ENCODE results near the gene ABCC8. TPM values are rescaled to one million over a fixed set of nuclear protein-coding genes. Genes with fewer than 3 reads are reported as not detected.

Gene ABCC8
- total and polyA plus RNA-seq, 9 of the 15 experiments (the other 6 are each of a cell fraction or from before 2014, with no cell fraction given) = not detected

DNA sequence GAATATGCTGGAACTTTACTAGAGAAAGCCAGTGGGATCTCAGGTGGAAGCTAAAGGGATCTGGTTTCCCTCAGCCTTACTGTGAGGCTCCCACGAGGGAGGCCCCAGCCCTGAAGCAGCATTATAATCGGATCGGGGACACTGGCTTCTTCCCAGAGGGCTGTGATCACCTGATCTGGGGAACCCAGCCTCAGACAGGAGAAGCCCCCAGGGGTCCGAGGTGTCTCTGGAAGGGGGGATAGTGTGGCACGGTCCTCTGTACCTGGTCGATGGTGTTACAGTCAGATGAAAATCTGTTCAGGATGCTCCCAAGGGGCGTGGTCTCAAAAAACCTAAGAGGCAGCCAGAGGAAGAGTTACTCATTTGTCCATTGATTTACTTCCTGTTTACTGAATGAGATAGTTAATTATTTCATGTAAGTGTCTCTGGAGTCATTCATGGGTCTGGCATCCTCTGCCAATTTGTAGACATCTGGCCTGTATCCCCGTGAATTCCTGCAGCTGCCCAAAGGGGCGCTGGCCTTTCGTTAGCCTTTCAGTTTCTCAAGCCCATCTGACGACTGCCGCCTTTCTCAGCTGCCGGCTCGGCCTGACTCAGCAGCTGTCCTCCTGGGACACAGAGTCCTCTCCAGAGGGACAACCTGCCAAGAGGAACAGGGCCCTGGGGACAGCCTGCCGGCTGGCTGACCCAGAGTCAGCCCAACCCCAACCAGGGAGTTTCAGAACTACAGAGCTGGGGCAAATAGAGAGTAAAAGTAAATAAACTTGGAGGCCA, 71.2 kb downstream of the ABCC8 start:
- Histone ChIP-seq H3K9me1 (ENCODE audit: control insufficient read depth, insufficient read depth, low read length) (no peaks in the 10 kb centered on the region), H3K4me3 (no peak overlapping the region), H3K4me1 (replicated peaks in 1 of 2; ENCODE audit: control insufficient read depth in 2 of 2, insufficient read depth in 2 of 2, low read length in 2 of 2) (peaks cover 6 to 7% of the 10 kb centered on the region in 2 experiments; a peak in 2 of 5 replicates), H3K27me3 (ENCODE audit: control insufficient read depth in 2 of 2, insufficient read depth in 2 of 2, low read length in 2 of 2) (peaks cover 16 to 34% of the 10 kb centered on the region in 2 experiments; a peak in 3 of 5 replicates), H3K27ac (ENCODE audit: extremely low read depth, low read depth, low read length) (no peak overlapping the region), H3K36me3 (ENCODE audit: control insufficient read depth, insufficient read depth, low read length) (no peaks in the 10 kb centered on the region), H3K4me2 (ENCODE audit: insufficient read depth, low read length) (peak overlapping the region; percentile 40; the same call in 1 of the 2 replicates), H2AFZ (ENCODE audit: low read depth, low read length) (peak overlapping the region; percentile 54), H3K9ac (ENCODE audit: insufficient read depth in 1 of 2, low read depth in 2 of 2, low read length in 2 of 2) (peak overlapping the region in 1 of 2 experiments; percentile 73; a peak in 2 of 4 replicates), H4K20me1 (replicated peaks; ENCODE audit: control insufficient read depth, insufficient read depth, low read length) (0 out of 2 replicates have a peak, but pooled peaks cover 5% of the 10 kb centered on the region), H3K79me2 (ENCODE audit: control insufficient read depth, insufficient read depth, low read length) (no peaks in the 10 kb centered on the region), H3K9me3 (replicated peaks; ENCODE audit: control insufficient read depth, insufficient read depth, low read depth, low read length) (no peaks in the 10 kb centered on the region)
- DNase-seq (ENCODE audit: extremely low read depth in 1 of 4, low spot score in 3 of 4) (peak in 2 of 4 experiments; percentile 29 to 35), FAIRE-seq (peak; percentile 49), ATAC-seq (peak; percentile 85)
- WGBS (ENCODE audit: insufficient coverage, low coverage, missing lambda C conversion rate) = 17% methylated on average over 15 of the region's 15 CpGs
- BruUV-seq (replicated peaks) = no TSS peak
- intact Hi-C loops (cut with micrococcal nuclease) (no loop called here), in situ Hi-C loops (cut with MboI) (no loop called here)
- POLR2A ChIA-PET = interaction anchor here (0.6 to 0.9 kb wide), 2 partner anchors 12 to 17 kb away, joined by 3 to 4 read pairs; partner anchors contain the start of gene KCNJ11
- CTCF ChIA-PET (ENCODE audit: low intra/inter-chr PET ratio) = no interaction called here
- TF ChIP-seq ZNF766 (CRISPR knock-in tag; conservative IDR thresholded peaks at IDR 0.05) = 0 out of 2 replicates have a peak, but pooled peaks have one; percentile 40
- no peak for TF ChIP-seq MECOM (CRISPR knock-in tag; IDR thresholded peaks at IDR 0.05)
- no peak for TF ChIP-seq SMC3 (conservative IDR thresholded peaks at IDR 0.05; ENCODE audit: insufficient read depth, low read depth, low read length)
- TF ChIP-seq BRCA1 (IDR thresholded peaks at IDR 0.05) = no peak
- TF ChIP-seq BRCA1 (CRISPR knock-in tag; IDR thresholded peaks at IDR 0.05) = no peak
- no peak for TF ChIP-seq CC2D1A (IDR thresholded peaks at IDR 0.05)
- TF ChIP-seq NFE2 (IDR thresholded peaks at IDR 0.05; ENCODE audit: low read depth) = peak; percentile 67
- 0 out of 2 replicates have a peak, but pooled peaks have one; percentile 37 for TF ChIP-seq ZNF316 (IDR thresholded peaks at IDR 0.05)
- 0 out of 2 replicates have a peak, but pooled peaks have one; percentile 19 for TF ChIP-seq FOSL1 (tag; conservative IDR thresholded peaks at IDR 0.05)
- TF ChIP-seq, protein P1, sequence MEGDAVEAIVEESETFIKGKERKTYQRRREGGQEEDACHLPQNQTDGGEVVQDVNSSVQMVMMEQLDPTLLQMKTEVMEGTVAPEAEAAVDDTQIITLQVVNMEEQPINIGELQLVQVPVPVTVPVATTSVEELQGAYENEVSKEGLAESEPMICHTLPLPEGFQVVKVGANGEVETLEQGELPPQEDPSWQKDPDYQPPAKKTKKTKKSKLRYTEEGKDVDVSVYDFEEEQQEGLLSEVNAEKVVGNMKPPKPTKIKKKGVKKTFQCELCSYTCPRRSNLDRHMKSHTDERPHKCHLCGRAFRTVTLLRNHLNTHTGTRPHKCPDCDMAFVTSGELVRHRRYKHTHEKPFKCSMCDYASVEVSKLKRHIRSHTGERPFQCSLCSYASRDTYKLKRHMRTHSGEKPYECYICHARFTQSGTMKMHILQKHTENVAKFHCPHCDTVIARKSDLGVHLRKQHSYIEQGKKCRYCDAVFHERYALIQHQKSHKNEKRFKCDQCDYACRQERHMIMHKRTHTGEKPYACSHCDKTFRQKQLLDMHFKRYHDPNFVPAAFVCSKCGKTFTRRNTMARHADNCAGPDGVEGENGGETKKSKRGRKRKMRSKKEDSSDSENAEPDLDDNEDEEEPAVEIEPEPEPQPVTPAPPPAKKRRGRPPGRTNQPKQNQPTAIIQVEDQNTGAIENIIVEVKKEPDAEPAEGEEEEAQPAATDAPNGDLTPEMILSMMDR (IDR thresholded peaks at IDR 0.05 in 2 of 3, conservative IDR thresholded peaks at IDR 0.05 in 1 of 3; ENCODE audit: insufficient read depth in 2 of 3, low read depth in 1 of 3, low read length in 3 of 3) = peak; percentile 33 to 49 (median 44)
- peak; percentile 7; the same call in 1 of the 2 replicates for TF ChIP-seq JUND (IDR thresholded peaks at IDR 0.05; ENCODE audit: borderline replicate concordance, low read depth, low read length)
- TF ChIP-seq JUND (tag; IDR thresholded peaks at IDR 0.05; ENCODE audit: borderline replicate concordance, low read depth, low read length) = no peak
- TF ChIP-seq, protein P2, sequence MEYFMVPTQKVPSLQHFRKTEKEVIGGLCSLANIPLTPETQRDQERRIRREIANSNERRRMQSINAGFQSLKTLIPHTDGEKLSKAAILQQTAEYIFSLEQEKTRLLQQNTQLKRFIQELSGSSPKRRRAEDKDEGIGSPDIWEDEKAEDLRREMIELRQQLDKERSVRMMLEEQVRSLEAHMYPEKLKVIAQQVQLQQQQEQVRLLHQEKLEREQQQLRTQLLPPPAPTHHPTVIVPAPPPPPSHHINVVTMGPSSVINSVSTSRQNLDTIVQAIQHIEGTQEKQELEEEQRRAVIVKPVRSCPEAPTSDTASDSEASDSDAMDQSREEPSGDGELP (CRISPR knock-in tag; IDR thresholded peaks at IDR 0.05; ENCODE audit: borderline replicate concordance) = peak; percentile 27; the same call in 1 of the 2 replicates
- no peak for TF ChIP-seq TSC22D4 (tag; IDR thresholded peaks at IDR 0.05)
- no peak for TF ChIP-seq SREBF2 (CRISPR knock-in tag; IDR thresholded peaks at IDR 0.05)
- peak; percentile 29 for TF ChIP-seq MAFG (tag; conservative IDR thresholded peaks at IDR 0.05)
- TF ChIP-seq C11orf30 (IDR thresholded peaks at IDR 0.05; ENCODE audit: low read depth) = peak; percentile 71; the same call in 1 of the 2 replicates
